Lung microvascular endothelial cell (primary cell): Measurements from ENCODE around the gene ECHDC1. TPM values are rescaled to one million over a fixed set of nuclear protein-coding genes. Genes with fewer than 3 reads are reported as not detected.

Experiments used
- total RNA-seq: library from RNA; depleted of rRNA; stranded (reverse); fragments of >200 nt; gene quantifications from 2 replicates; pipeline ENCODE4 v1.2.1, GENCODE V29; 2014

Gene ECHDC1
- total RNA-seq, 1 donor from 2014 or later = 32.5 TPM

Other genes starting within 250 kb of the ECHDC1 start
- not detected in 2 replicates for gene RSPO3, start 224.9 kb downstream of the ECHDC1 start, total RNA-seq
- gene RNF146, start 76.7 kb downstream of the ECHDC1 start, total RNA-seq = 25.7 and 33.9 TPM in 2 replicates
- not detected in 2 replicates for gene KIAA0408, start 115.8 kb upstream of the ECHDC1 start, total RNA-seq
- gene C6orf58, start 233.6 kb upstream of the ECHDC1 start, total RNA-seq = not detected in 2 replicates